Panc1 (cell line): ENCODE data around the gene RNF167. TPM values are rescaled to one million over a fixed set of nuclear protein-coding genes. Genes with fewer than 3 reads are reported as not detected.
A peak's percentile ranks its signal among the peaks of the same experiment; 100 is the strongest.

Experiments used
- ATAC-seq: fragments of 200-7000 bp; cut with Tn5 transposase; 2 replicates; pipeline ENCODE4 v1.9.1; 2020; ENCODE audit warnings: mild to moderate bottlenecking, moderate library complexity
- BruUV-seq: library from RNA; stranded (reverse); fragments of 400-500 nt; replicated peaks from 2 replicates; lab custom pipeline; 2021; lab: Mats Ljungman, UMichigan
- CTCF ChIA-PET: fragments of 300-600 bp; sonication (Branson Sonifier 250); formaldehyde crosslinking; loops from one replicate; lab custom pipeline; 2022; ENCODE audit warnings: antibody characterized with exemption; lab: Charles Lee
- POLR2A ChIA-PET: fragments of 300-600 bp; sonication (Branson Sonifier 250); formaldehyde crosslinking; loops from one replicate; lab custom pipeline; 2022; ENCODE audit warnings: antibody characterized with exemption; lab: Charles Lee
- DNase-seq: peaks from one replicate; pipeline ENCODE4 v3.0.0-alpha.2; 2010; ENCODE audit warnings: low read depth, low spot score
- H3K27ac ChIP-seq: 2 replicates; pipeline ENCODE4 v1.5.1; 2011; ENCODE audit warnings: mild to moderate bottlenecking, low read length, inconsistent platforms
- H3K27me3 ChIP-seq: fragments of 200-500 bp; sonication (Bioruptor generic); 2 replicates; pipeline ENCODE4 v1.6.0; 2014; ENCODE audit warnings: low read length, inconsistent platforms; ENCODE audit not compliant: control insufficient read depth, insufficient read depth
- H3K36me3 ChIP-seq: fragments of 200-500 bp; sonication (Bioruptor generic); 2 replicates; pipeline ENCODE4 v1.5.1; 2014; ENCODE audit warnings: inconsistent platforms, mild to moderate bottlenecking, low read length, moderate library complexity; ENCODE audit not compliant: control insufficient read depth, insufficient read depth
- H3K4me1 ChIP-seq: 2 replicates; pipeline ENCODE4 v1.5.1; 2011; ENCODE audit warnings: inconsistent platforms, mild to moderate bottlenecking, low read length, moderate library complexity; ENCODE audit not compliant: control insufficient read depth, insufficient read depth
- H3K4me3 ChIP-seq, 2 experiments: 2 replicates each; pipeline ENCODE4 v1.5.1; 2011 to 2012; ENCODE audit warnings: low read depth in 2 of 2, low read length in 2 of 2, mild to moderate bottlenecking in 2 of 2, inconsistent platforms in 1 of 2, moderate library complexity in 1 of 2
- H3K9me3 ChIP-seq: fragments of 200-500 bp; sonication (Bioruptor generic); 2 replicates; pipeline ENCODE4 v1.5.1; 2014; ENCODE audit warnings: low read depth, mild to moderate bottlenecking, inconsistent platforms, low read length, moderate library complexity; ENCODE audit not compliant: control insufficient read depth, insufficient read depth
- POLR2AphosphoS5 ChIP-seq: IDR thresholded peaks from 2 replicates; pipeline ENCODE4 v1.6.1; 2012; ENCODE audit warnings: mild to moderate bottlenecking, low read depth, low read length, moderate library complexity
- SIN3A ChIP-seq: IDR thresholded peaks from 2 replicates; pipeline ENCODE4 v1.6.1; 2012; ENCODE audit warnings: low read depth, mild to moderate bottlenecking, low read length, moderate library complexity, borderline replicate concordance; ENCODE audit not compliant: insufficient read depth
- TCF7L2 ChIP-seq: IDR thresholded peaks from 2 replicates; pipeline ENCODE4 v1.6.1; 2011; ENCODE audit warnings: mild to moderate bottlenecking, low read depth, low read length, inconsistent platforms
- in situ Hi-C: cut with HindIII; loops from 2 replicates; pipeline ENCODE4 v1.10.0; 2016; ENCODE audit warnings: low sequenced_read_pairs, low pct_unique_long_range_greater_than_20kb
- intact Hi-C: fragments of 100-400 bp; cut with micrococcal nuclease; formaldehyde crosslinking; loops from one replicate; pipeline ENCODE4 v1.10.0; 2022; ENCODE audit not compliant: unreplicated experiment
- total RNA-seq: library from RNA; stranded (reverse); gene quantifications from one replicate; pipeline ENCODE4 v1.2.1, GENCODE V29; 2021; ENCODE audit not compliant: unreplicated experiment
- TF ChIP-seq, protein P1 (sequence below), 2 experiments: IDR thresholded peaks; 2 replicates each; pipeline ENCODE4 v1.6.1; 2011 to 2012; ENCODE audit warnings: low read depth in 2 of 2, control low read depth in 1 of 2, low read length in 1 of 2, mild to moderate bottlenecking in 1 of 2, moderate library complexity in 1 of 2; ENCODE audit not compliant: insufficient read depth in 1 of 2
- TF ChIP-seq, protein P2 (sequence below): fragments of 450-650 bp; IDR thresholded peaks from 2 replicates; pipeline ENCODE4 v1.5.1; 2017; ENCODE audit warnings: mild to moderate bottlenecking

RNF167 gene
- total RNA-seq, 1 experiment from 2014 or later = 95.8 TPM

DNA sequence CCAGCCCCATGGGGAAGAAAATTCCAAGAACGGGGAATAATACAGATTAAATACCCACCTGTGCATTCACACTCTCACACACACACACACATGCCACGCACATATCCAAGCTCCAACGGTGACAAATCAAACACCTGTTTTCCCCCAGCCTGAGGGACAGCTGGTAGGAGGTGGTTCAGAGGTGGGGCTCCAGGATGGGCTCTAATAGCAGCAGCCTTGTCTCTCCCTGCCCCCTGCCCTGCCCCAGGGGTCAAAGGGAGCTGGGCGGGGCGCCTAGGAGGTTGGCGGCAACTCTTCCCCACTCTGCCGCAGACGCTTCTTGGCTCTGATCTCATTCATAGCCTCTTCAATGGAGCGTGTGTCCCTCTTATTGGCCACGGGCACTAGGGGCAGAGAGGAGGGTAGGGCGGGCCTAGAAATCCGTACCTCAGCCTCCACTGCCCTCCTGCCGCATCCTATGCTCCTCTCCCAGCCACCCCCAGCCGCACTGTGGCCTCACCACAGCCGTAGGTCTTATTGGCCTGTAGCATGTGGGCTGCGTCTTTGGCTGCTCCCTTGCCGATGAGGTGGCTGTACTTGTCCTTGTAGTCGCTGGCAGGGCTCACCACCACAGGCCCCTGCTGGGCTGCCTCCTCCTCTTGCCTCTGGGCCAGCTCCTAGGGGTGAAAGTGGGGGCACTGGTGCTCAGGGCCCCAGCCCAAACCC is 19.3 kb downstream of the RNF167 start:
- ATAC-seq (no peak), DNase-seq (no peak)
- POLR2A ChIA-PET = no interaction called here
- intact Hi-C loops = no loop called here
- Histone ChIP-seq H3K27ac (no peak overlapping the region), H3K27me3 (no peaks in the 10 kb centered on the region), H3K4me3 (no peak overlapping the region), H3K36me3 (no peaks in the 10 kb centered on the region), H3K4me1 (no peaks in the 10 kb centered on the region), H3K9me3 (no peaks in the 10 kb centered on the region)
- CTCF ChIA-PET = no interaction called here
- in situ Hi-C loops = no loop called here
- TF ChIP-seq SIN3A = no peak
- no peak for TF ChIP-seq TCF7L2
- TF ChIP-seq, protein P1, sequence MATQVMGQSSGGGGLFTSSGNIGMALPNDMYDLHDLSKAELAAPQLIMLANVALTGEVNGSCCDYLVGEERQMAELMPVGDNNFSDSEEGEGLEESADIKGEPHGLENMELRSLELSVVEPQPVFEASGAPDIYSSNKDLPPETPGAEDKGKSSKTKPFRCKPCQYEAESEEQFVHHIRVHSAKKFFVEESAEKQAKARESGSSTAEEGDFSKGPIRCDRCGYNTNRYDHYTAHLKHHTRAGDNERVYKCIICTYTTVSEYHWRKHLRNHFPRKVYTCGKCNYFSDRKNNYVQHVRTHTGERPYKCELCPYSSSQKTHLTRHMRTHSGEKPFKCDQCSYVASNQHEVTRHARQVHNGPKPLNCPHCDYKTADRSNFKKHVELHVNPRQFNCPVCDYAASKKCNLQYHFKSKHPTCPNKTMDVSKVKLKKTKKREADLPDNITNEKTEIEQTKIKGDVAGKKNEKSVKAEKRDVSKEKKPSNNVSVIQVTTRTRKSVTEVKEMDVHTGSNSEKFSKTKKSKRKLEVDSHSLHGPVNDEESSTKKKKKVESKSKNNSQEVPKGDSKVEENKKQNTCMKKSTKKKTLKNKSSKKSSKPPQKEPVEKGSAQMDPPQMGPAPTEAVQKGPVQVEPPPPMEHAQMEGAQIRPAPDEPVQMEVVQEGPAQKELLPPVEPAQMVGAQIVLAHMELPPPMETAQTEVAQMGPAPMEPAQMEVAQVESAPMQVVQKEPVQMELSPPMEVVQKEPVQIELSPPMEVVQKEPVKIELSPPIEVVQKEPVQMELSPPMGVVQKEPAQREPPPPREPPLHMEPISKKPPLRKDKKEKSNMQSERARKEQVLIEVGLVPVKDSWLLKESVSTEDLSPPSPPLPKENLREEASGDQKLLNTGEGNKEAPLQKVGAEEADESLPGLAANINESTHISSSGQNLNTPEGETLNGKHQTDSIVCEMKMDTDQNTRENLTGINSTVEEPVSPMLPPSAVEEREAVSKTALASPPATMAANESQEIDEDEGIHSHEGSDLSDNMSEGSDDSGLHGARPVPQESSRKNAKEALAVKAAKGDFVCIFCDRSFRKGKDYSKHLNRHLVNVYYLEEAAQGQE (IDR thresholded peaks at IDR 0.05; ENCODE audit: insufficient read depth in 1 of 2, low read depth in 2 of 2, low read length in 1 of 2) = no peak
- no peak for TF ChIP-seq POLR2AphosphoS5
- TF ChIP-seq, protein P2, sequence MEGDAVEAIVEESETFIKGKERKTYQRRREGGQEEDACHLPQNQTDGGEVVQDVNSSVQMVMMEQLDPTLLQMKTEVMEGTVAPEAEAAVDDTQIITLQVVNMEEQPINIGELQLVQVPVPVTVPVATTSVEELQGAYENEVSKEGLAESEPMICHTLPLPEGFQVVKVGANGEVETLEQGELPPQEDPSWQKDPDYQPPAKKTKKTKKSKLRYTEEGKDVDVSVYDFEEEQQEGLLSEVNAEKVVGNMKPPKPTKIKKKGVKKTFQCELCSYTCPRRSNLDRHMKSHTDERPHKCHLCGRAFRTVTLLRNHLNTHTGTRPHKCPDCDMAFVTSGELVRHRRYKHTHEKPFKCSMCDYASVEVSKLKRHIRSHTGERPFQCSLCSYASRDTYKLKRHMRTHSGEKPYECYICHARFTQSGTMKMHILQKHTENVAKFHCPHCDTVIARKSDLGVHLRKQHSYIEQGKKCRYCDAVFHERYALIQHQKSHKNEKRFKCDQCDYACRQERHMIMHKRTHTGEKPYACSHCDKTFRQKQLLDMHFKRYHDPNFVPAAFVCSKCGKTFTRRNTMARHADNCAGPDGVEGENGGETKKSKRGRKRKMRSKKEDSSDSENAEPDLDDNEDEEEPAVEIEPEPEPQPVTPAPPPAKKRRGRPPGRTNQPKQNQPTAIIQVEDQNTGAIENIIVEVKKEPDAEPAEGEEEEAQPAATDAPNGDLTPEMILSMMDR = no peak
- BruUV-seq = TSS peak; percentile 82

DNA sequence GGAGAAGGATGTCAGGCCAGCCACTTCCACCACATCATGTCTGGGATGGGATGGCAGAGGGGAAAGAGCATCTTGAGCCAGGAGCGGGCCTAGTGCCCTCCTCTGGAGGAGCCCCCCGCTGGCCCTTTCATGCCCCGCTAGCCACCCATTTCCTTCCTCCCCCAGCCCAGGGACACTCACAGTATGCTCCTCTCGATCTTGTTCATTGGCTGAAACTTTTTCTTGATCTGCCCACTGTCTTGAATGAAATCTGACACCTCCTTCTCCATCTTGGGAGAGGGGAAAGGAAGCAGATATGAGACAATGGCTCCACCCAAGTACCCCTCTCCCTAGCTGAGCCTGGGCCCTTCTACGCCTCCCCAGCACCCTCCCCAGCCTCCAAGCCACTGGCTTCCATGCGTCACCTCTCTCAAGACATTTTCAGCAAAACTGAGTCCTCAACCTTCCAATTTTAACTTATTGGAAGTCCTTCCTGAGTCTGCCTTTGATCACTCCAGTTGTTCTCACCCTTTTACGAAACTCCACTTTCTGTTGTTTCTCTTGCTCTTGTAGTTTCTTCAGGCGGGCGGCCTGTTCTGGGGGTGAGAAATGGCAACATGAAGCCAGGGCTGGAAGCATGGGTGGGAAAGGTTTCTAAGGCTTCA is 20.3 kb downstream of the RNF167 start:
- Histone ChIP-seq H3K27ac (no peak overlapping the region), H3K36me3 (no peaks in the 10 kb centered on the region), H3K4me1 (no peaks in the 10 kb centered on the region), H3K9me3 (no peaks in the 10 kb centered on the region), H3K27me3 (no peaks in the 10 kb centered on the region), H3K4me3 (no peak overlapping the region)
- CTCF ChIA-PET = no interaction called here
- TF ChIP-seq TCF7L2 = no peak
- no peak for TF ChIP-seq SIN3A
- TF ChIP-seq, protein P2 = no peak
- TF ChIP-seq, protein P1 (IDR thresholded peaks at IDR 0.05; ENCODE audit: insufficient read depth in 1 of 2, low read depth in 2 of 2, low read length in 1 of 2) = no peak
- TF ChIP-seq POLR2AphosphoS5 = no peak
- DNase-seq (no peak), ATAC-seq (no peak; the same call in 1 of the 2 replicates)
- no TSS peak for BruUV-seq
- POLR2A ChIA-PET = no interaction called here
- in situ Hi-C loops (no loop called here), intact Hi-C loops (no loop called here)
